HepG2 (cell line): Measurements from ENCODE around the gene ABHD17C. TPM values are rescaled to one million over a fixed set of nuclear protein-coding genes. Genes with fewer than 3 reads are reported as not detected.

Experiments used
- ATAC-seq: fragments of 200-7000 bp; cut with Tn5 transposase; 3 replicates; pipeline ENCODE4 v1.9.1; 2020; ENCODE audit warnings: mild to moderate bottlenecking, moderate library complexity
- BruUV-seq: library from RNA; stranded (reverse); fragments of 400-500 nt; replicated peaks from 2 replicates; lab custom pipeline; 2021; lab: Mats Ljungman, UMichigan
- CTCF ChIA-PET: fragments of 300-600 bp; formaldehyde crosslinking; extraction: SDS; loops from one replicate; lab custom pipeline; 2021; ENCODE audit warnings: low total read pairs, inconsistent platforms, low intra/inter-chr PET ratio; lab: Yijun Ruan, JAX
- POLR2A ChIA-PET: fragments of 350-600 bp; sonication (Branson Sonifier 250); formaldehyde crosslinking; loops from one replicate; lab custom pipeline; 2020; ENCODE audit warnings: antibody characterized with exemption, inconsistent platforms; lab: Yijun Ruan, JAX
- DNase-seq: peaks from one replicate; pipeline ENCODE4 v3.0.0-alpha.2; 2015; ENCODE audit warnings: low spot score
- FAIRE-seq: peaks from 3 replicates; lab custom pipeline; 2011; peaks lifted over from hg19 to GRCh38; lab: Jason Lieb, UNC
- H2AFZ ChIP-seq: one replicate; pipeline ENCODE4 v1.6.1; 2011; ENCODE audit warnings: low read length, inconsistent platforms
- H3K27ac ChIP-seq: fragments of 300-600 bp; 3 replicates; pipeline ENCODE4 v1.8.0; 2011; ENCODE audit warnings: mixed run types, mild to moderate bottlenecking, mixed read lengths, low read length, inconsistent platforms; ENCODE audit not compliant: insufficient read depth; ENCODE audit errors: extremely low read length
- H3K27me3 ChIP-seq, 2 experiments: fragments of 200-600 bp in 1 of 2; 2 replicates in 1 of 2; 3 replicates in 1 of 2; pipeline versions ENCODE4 v1.6.0 to v1.8.0; 2011; ENCODE audit warnings: low read length in 2 of 2, mild to moderate bottlenecking in 2 of 2, moderate library complexity in 2 of 2, inconsistent platforms in 1 of 2; ENCODE audit not compliant: insufficient read depth in 2 of 2, control insufficient read depth in 1 of 2
- H3K36me3 ChIP-seq, 2 experiments: fragments of 200-600 bp in 1 of 2; replicated peaks in 1 of 2; 2 replicates in 1 of 2; 3 replicates in 1 of 2; pipeline versions ENCODE4 v1.5.1 to v1.8.0; 2011; ENCODE audit warnings: low read length in 2 of 2, inconsistent platforms in 1 of 2; ENCODE audit not compliant: insufficient read depth in 2 of 2, control insufficient read depth in 1 of 2
- H3K4me1 ChIP-seq: 2 replicates; pipeline ENCODE4 v1.5.1; 2012; ENCODE audit warnings: low read length, inconsistent platforms; ENCODE audit not compliant: insufficient read depth
- H3K4me2 ChIP-seq: 2 replicates; pipeline ENCODE4 v1.6.0; 2011; ENCODE audit warnings: low read depth, low read length, inconsistent platforms
- H3K4me3 ChIP-seq, 3 experiments: fragments of 200-600 bp in 1 of 3; sonication (generic), shearing (Covaris generic) in 1 of 3; replicated peaks in 1 of 3; 2 replicates each; pipeline ENCODE4 v1.5.1; 2011 to 2016; ENCODE audit warnings: low read length in 3 of 3, inconsistent platforms in 2 of 3, low read depth in 2 of 3, mild to moderate bottlenecking in 2 of 3, control low read depth in 1 of 3, mixed read lengths in 1 of 3; ENCODE audit not compliant: insufficient read depth in 1 of 3
- H3K79me2 ChIP-seq: one replicate; pipeline ENCODE4 v1.6.1; 2011; ENCODE audit warnings: low read length, inconsistent platforms; ENCODE audit not compliant: insufficient read depth
- H3K9ac ChIP-seq: 2 replicates; pipeline ENCODE4 v1.6.0; 2011; ENCODE audit warnings: mild to moderate bottlenecking, low read depth, low read length, inconsistent platforms; ENCODE audit not compliant: insufficient read depth
- H3K9me3 ChIP-seq: 2 replicates; pipeline ENCODE4 v1.5.1; 2012; ENCODE audit warnings: mild to moderate bottlenecking, low read length
- H4K20me1 ChIP-seq: 2 replicates; pipeline ENCODE4 v1.6.0; 2011; ENCODE audit warnings: inconsistent platforms, mild to moderate bottlenecking, low read length, moderate library complexity; ENCODE audit not compliant: insufficient read depth
- ESRRA ChIP-seq: sonication (generic); formaldehyde crosslinking; IDR thresholded peaks from 2 replicates; pipeline ENCODE4 v1.5.1; 2020; ENCODE audit warnings: mild to moderate bottlenecking, low read depth, missing genetic modification reagents
- IKZF4 ChIP-seq: sonication (generic); formaldehyde crosslinking; IDR thresholded peaks from 2 replicates; pipeline ENCODE4 v1.5.1; 2020; ENCODE audit warnings: borderline replicate concordance, mild to moderate bottlenecking, low read depth, missing genetic modification reagents; ENCODE audit errors: not compliant biosample characterization
- KDM6A ChIP-seq: IDR thresholded peaks from 2 replicates; pipeline ENCODE4 v1.6.1; 2016; ENCODE audit warnings: low read depth
- PRMT3 ChIP-seq: sonication (generic); formaldehyde crosslinking; IDR thresholded peaks from 2 replicates; pipeline ENCODE4 v1.8.1; 2022; ENCODE audit warnings: low read depth, mild to moderate bottlenecking, moderate library complexity, missing genetic modification reagents, borderline replicate concordance
- REST ChIP-seq, 2 experiments: IDR thresholded peaks; 2 replicates each; pipeline ENCODE4 v1.6.1; 2011 to 2012; ENCODE audit warnings: low read length in 2 of 2, borderline replicate concordance in 1 of 2, low read depth in 1 of 2, mild to moderate bottlenecking in 1 of 2, moderate library complexity in 1 of 2
- ZNF329 ChIP-seq: sonication (generic); formaldehyde crosslinking; IDR thresholded peaks from 2 replicates; pipeline ENCODE4 v1.9.0; 2021; ENCODE audit warnings: low read depth, mild to moderate bottlenecking, missing genetic modification reagents
- ZNF496 ChIP-seq: sonication (generic); formaldehyde crosslinking; IDR thresholded peaks from 2 replicates; pipeline ENCODE4 v1.8.1; 2023; ENCODE audit warnings: mild to moderate bottlenecking, moderate library complexity, missing genetic modification reagents; ENCODE audit not compliant: insufficient replicate concordance
- ZNF790 ChIP-seq: sonication (generic); formaldehyde crosslinking; IDR thresholded peaks from 2 replicates; pipeline ENCODE4 v1.8.0; 2022; ENCODE audit warnings: missing genetic modification reagents, mild to moderate bottlenecking, borderline replicate concordance
- ZNF816 ChIP-seq: sonication (generic); formaldehyde crosslinking; IDR thresholded peaks from 2 replicates; pipeline ENCODE4 v1.8.0; 2022; ENCODE audit warnings: missing genetic modification reagents, mild to moderate bottlenecking, borderline replicate concordance
- WGBS: methylation state at CpG from one replicate; pipeline ENCODE4 v1.1.6; 2017; ENCODE audit warnings: low lambda C conversion rate; 5-methylcytosine and 5-hydroxymethylcytosine counted together
- in situ Hi-C: cut with HindIII; loops from 2 replicates; pipeline ENCODE4 v1.10.0; 2017; ENCODE audit warnings: low pct_unique_long_range_greater_than_20kb; ENCODE audit not compliant: extremely low pct_ligation_motif_present
- intact Hi-C: fragments of 100-400 bp; cut with micrococcal nuclease; formaldehyde crosslinking; loops from one replicate; pipeline ENCODE4 v1.10.0; 2022; ENCODE audit not compliant: unreplicated experiment
- polyA plus RNA-seq, 8 experiments: library from polyadenylated mRNA; depleted of rRNA in 3 of 8; stranded (reverse) in 7 of 8; unstranded in 1 of 8; fragments of >200 nt; fragmentation: Illumina TruSeq in 4 of 8; extraction: Trizol in 4 of 8; gene quantifications; 2 replicates each; pipeline versions ENCODE4 v1.2.1 to v1.2.3, GENCODE V29; 2011 to 2016; ENCODE audit warnings: low read depth in 4 of 8, missing spikeins in 1 of 8, mixed read lengths in 1 of 8; ENCODE audit not compliant: insufficient read depth in 1 of 8
- total RNA-seq, 5 experiments: library from RNA; depleted of rRNA; stranded (reverse); fragments of >200 nt; fragmentation: Illumina TruSeq; extraction: Trizol; gene quantifications; 2 replicates each; pipeline ENCODE4 v1.2.3, GENCODE V29; 2016; ENCODE audit warnings: low read depth in 1 of 5
- TF ChIP-seq, protein P1 (sequence below): sonication (generic); formaldehyde crosslinking; conservative IDR thresholded peaks from 2 replicates; pipeline ENCODE4 v1.5.0; 2020; ENCODE audit warnings: missing genetic modification reagents
- TF ChIP-seq, protein P2 (sequence below): sonication (generic); formaldehyde crosslinking; IDR thresholded peaks from 2 replicates; pipeline ENCODE4 v1.5.1; 2020; ENCODE audit warnings: missing genetic modification reagents, mild to moderate bottlenecking, borderline replicate concordance
- TF ChIP-seq, protein P3 (sequence below): sonication (generic); formaldehyde crosslinking; IDR thresholded peaks from 2 replicates; pipeline ENCODE4 v1.5.0; 2020; ENCODE audit warnings: missing genetic modification reagents
- TF ChIP-seq, protein P4 (sequence below): IDR thresholded peaks from 2 replicates; pipeline ENCODE4 v1.6.1; 2018; ENCODE audit warnings: missing genetic modification reagents

ABHD17C gene
- total and polyA plus RNA-seq, 2 of the 13 experiments (the other 11 are each of a cell fraction or from before 2014, with no cell fraction given) = 2.9 to 3.9 TPM

DNA sequence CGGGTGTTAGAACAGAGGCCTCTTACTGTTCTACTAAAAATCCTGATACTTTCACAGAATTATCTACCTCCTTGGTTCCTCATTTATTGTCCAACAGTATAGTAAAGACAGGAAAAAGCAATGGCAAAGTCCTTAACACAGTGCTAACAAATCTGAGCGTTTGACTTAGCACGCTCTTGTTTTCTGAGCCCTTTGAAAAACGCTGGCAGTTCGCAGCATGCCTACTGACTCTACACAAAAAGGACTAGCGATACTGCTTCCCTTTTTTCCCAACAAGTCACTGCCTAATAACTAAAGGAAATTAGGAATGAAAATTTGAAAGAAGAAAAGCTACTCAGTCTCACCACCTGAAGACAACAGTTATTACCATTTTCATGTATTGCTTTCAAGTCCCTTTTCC lies 49.3 kb downstream of the ABHD17C start (continued):
- no peak for TF ChIP-seq KDM6A
- TF ChIP-seq ESRRA (CRISPR knock-in tag) = no peak
- TF ChIP-seq PRMT3 = no peak
- TF ChIP-seq, protein P1, sequence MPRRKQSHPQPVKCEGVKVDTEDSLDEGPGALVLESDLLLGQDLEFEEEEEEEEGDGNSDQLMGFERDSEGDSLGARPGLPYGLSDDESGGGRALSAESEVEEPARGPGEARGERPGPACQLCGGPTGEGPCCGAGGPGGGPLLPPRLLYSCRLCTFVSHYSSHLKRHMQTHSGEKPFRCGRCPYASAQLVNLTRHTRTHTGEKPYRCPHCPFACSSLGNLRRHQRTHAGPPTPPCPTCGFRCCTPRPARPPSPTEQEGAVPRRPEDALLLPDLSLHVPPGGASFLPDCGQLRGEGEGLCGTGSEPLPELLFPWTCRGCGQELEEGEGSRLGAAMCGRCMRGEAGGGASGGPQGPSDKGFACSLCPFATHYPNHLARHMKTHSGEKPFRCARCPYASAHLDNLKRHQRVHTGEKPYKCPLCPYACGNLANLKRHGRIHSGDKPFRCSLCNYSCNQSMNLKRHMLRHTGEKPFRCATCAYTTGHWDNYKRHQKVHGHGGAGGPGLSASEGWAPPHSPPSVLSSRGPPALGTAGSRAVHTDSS (CRISPR knock-in tag) = no peak
- TF ChIP-seq REST (IDR thresholded peaks at IDR 0.05; ENCODE audit: borderline replicate concordance in 1 of 2, low read depth in 1 of 2, low read length in 2 of 2) = no peak
- TF ChIP-seq ZNF329 (CRISPR knock-in tag) = no peak
- no peak for TF ChIP-seq ZNF496 (CRISPR knock-in tag)

DNA sequence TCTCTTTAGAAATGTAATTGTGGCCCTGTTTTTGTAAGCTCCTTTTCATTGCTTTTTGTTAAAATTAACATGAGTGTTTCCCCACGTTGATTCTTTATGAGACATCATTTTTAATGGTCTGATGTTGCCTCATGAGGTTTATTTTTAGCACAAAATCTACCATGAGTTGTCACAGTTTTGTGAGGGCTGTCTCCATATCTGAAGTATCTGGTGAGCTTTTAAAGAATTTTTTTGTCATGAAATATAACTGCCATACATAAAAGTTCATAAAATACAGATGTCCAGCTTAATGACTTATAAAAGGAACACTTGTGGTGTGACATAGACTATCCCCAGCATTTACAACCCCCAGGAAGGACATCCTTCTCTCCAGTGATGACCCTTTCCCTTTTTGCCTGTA lies 49.7 kb downstream of the ABHD17C start:
- Histone ChIP-seq H3K4me1 (peaks cover 35% of the 10 kb centered on the region), H2AFZ (no peak overlapping the region), H3K4me2 (no peak overlapping the region), H3K36me3 (no peaks in the 10 kb centered on the region), H3K27me3 (no peaks in the 10 kb centered on the region), H3K9ac (no peak overlapping the region), H4K20me1 (no peaks in the 10 kb centered on the region), H3K9me3 (no peaks in the 10 kb centered on the region), H3K4me3 (no peak overlapping the region), H3K79me2 (peaks cover 2% of the 10 kb centered on the region), H3K27ac (no peak overlapping the region)
- DNase-seq = no peak
- ATAC-seq = no peak
- FAIRE-seq = no peak
- POLR2A ChIA-PET = no interaction called here
- intact Hi-C loops (no loop called here), in situ Hi-C loops (no loop called here)
- CTCF ChIA-PET = no interaction called here
- 74% methylated on average over 1 of the region's 1 CpG for WGBS
- BruUV-seq = no TSS peak
- TF ChIP-seq, protein P2, sequence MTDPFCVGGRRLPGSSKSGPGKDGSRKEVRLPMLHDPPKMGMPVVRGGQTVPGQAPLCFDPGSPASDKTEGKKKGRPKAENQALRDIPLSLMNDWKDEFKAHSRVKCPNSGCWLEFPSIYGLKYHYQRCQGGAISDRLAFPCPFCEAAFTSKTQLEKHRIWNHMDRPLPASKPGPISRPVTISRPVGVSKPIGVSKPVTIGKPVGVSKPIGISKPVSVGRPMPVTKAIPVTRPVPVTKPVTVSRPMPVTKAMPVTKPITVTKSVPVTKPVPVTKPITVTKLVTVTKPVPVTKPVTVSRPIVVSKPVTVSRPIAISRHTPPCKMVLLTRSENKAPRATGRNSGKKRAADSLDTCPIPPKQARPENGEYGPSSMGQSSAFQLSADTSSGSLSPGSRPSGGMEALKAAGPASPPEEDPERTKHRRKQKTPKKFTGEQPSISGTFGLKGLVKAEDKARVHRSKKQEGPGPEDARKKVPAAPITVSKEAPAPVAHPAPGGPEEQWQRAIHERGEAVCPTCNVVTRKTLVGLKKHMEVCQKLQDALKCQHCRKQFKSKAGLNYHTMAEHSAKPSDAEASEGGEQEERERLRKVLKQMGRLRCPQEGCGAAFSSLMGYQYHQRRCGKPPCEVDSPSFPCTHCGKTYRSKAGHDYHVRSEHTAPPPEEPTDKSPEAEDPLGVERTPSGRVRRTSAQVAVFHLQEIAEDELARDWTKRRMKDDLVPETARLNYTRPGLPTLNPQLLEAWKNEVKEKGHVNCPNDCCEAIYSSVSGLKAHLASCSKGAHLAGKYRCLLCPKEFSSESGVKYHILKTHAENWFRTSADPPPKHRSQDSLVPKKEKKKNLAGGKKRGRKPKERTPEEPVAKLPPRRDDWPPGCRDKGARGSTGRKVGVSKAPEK (CRISPR knock-in tag) = no peak
- TF ChIP-seq IKZF4 (CRISPR knock-in tag) (no peak), ZNF790 (CRISPR knock-in tag) (no peak), ZNF816 (CRISPR knock-in tag) (no peak)
- TF ChIP-seq, protein P3, sequence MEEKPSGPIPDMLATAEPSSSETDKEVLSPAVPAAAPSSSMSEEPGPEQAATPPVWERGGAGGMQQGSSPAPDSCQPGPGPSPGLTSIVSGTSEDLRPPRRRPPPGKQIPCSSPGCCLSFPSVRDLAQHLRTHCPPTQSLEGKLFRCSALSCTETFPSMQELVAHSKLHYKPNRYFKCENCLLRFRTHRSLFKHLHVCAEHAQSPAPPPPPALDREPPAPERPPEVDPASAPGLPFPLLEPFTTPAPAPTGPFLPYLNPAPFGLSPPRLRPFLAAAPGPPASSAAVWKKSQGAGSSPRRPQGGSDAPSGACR = no peak
- TF ChIP-seq, protein P4, sequence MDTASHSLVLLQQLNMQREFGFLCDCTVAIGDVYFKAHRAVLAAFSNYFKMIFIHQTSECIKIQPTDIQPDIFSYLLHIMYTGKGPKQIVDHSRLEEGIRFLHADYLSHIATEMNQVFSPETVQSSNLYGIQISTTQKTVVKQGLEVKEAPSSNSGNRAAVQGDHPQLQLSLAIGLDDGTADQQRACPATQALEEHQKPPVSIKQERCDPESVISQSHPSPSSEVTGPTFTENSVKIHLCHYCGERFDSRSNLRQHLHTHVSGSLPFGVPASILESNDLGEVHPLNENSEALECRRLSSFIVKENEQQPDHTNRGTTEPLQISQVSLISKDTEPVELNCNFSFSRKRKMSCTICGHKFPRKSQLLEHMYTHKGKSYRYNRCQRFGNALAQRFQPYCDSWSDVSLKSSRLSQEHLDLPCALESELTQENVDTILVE (CRISPR knock-in tag) = no peak
